Sigmoid colon (tissue), 4 donors: ENCODE data around the gene TMEM263.
"Not testable (repeated sequence)": the region's sequence is repeated elsewhere in the genome, so short reads cannot be mapped to it uniquely, and the experiment has no call there.

ENCODE experiments used
- EP300 ChIP-seq, 4 donors: sonication (generic); formaldehyde crosslinking; IDR thresholded peaks; one replicate each; pipeline ENCODE4 v1.6.1; 2017; ENCODE audit warnings: antibody characterized with exemption in 4 of 4
- POLR2A ChIP-seq, 2 donors: fragments of 450-650 bp; IDR thresholded peaks; one replicate each; pipeline ENCODE4 v1.6.1; 2016; ENCODE audit warnings: antibody characterized with exemption in 2 of 2, mild to moderate bottlenecking in 2 of 2, moderate library complexity in 2 of 2
- POLR2AphosphoS5 ChIP-seq, 4 donors: sonication (generic); formaldehyde crosslinking; IDR thresholded peaks; one replicate each; pipeline ENCODE4 v1.6.1; 2017; ENCODE audit warnings: antibody characterized with exemption in 4 of 4
- TF ChIP-seq, protein P1 (sequence below), 4 experiments: fragments of 450-650 bp in 3 of 4; fragments of 200-600 bp in 1 of 4; IDR thresholded peaks; one replicate each; pipeline ENCODE4 v1.5.1; 2016 to 2019; ENCODE audit warnings: antibody characterized with exemption in 4 of 4, mild to moderate bottlenecking in 3 of 4, moderate library complexity in 2 of 4

- TF ChIP-seq, protein P1, sequence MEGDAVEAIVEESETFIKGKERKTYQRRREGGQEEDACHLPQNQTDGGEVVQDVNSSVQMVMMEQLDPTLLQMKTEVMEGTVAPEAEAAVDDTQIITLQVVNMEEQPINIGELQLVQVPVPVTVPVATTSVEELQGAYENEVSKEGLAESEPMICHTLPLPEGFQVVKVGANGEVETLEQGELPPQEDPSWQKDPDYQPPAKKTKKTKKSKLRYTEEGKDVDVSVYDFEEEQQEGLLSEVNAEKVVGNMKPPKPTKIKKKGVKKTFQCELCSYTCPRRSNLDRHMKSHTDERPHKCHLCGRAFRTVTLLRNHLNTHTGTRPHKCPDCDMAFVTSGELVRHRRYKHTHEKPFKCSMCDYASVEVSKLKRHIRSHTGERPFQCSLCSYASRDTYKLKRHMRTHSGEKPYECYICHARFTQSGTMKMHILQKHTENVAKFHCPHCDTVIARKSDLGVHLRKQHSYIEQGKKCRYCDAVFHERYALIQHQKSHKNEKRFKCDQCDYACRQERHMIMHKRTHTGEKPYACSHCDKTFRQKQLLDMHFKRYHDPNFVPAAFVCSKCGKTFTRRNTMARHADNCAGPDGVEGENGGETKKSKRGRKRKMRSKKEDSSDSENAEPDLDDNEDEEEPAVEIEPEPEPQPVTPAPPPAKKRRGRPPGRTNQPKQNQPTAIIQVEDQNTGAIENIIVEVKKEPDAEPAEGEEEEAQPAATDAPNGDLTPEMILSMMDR (IDR thresholded peaks at IDR 0.05) = not testable (repeated sequence)
- TF ChIP-seq EP300, POLR2A, POLR2AphosphoS5 (IDR thresholded peaks at IDR 0.05): not testable (repeated sequence)
Observed at GRCh38 chr12:106996102-106996501, 40.4 kb downstream of the TMEM263 start.
